Osteoblast (primary cell): ENCODE results near the gene ARHGAP40. TPM values are rescaled to one million over a fixed set of nuclear protein-coding genes. Genes with fewer than 3 reads are reported as not detected.

Experiments used
- DNase-seq: peaks from one replicate; pipeline ENCODE4 v3.0.0; 2011; ENCODE audit warnings: low spot score, mixed read lengths; ENCODE audit not compliant: insufficient read length; ENCODE audit errors: missing footprints
- H2AFZ ChIP-seq: 2 replicates; pipeline ENCODE4 v1.6.0; 2011; ENCODE audit warnings: mild to moderate bottlenecking, low read length
- H3K27ac ChIP-seq: 2 replicates; pipeline ENCODE4 v1.5.1; 2011; ENCODE audit warnings: mild to moderate bottlenecking, low read depth, low read length, moderate library complexity
- H3K27me3 ChIP-seq: 2 replicates; pipeline ENCODE4 v1.6.0; 2012; ENCODE audit warnings: mild to moderate bottlenecking, control low read depth, inconsistent platforms, low read length, moderate library complexity; ENCODE audit not compliant: insufficient read depth
- H3K36me3 ChIP-seq: 2 replicates; pipeline ENCODE4 v1.5.1; 2011; ENCODE audit warnings: mild to moderate bottlenecking, low read length, control low read depth, moderate library complexity; ENCODE audit not compliant: insufficient read depth
- H3K4me1 ChIP-seq: 2 replicates; pipeline ENCODE4 v1.5.1; 2011; ENCODE audit warnings: mild to moderate bottlenecking, low read length, control low read depth, moderate library complexity; ENCODE audit not compliant: insufficient read depth
- H3K4me2 ChIP-seq: 2 replicates; pipeline ENCODE4 v1.6.0; 2011; ENCODE audit warnings: mild to moderate bottlenecking, low read length; ENCODE audit not compliant: insufficient read depth
- H3K4me3 ChIP-seq: fragments of 200-600 bp; sonication (generic); 3 replicates; pipeline ENCODE4 v1.5.1; 2012; ENCODE audit warnings: mild to moderate bottlenecking, low read length, inconsistent platforms; ENCODE audit not compliant: insufficient read depth
- H3K79me2 ChIP-seq: 2 replicates; pipeline ENCODE4 v1.6.0; 2012; ENCODE audit warnings: mild to moderate bottlenecking, low read length, control low read depth, inconsistent platforms; ENCODE audit not compliant: insufficient read depth
- H3K9me3 ChIP-seq: 2 replicates; pipeline ENCODE4 v1.5.1; 2011; ENCODE audit warnings: low read depth, low read length, control low read depth
- H4K20me1 ChIP-seq: 2 replicates; pipeline ENCODE4 v1.6.0; 2012; ENCODE audit warnings: mild to moderate bottlenecking, low read length, control low read depth; ENCODE audit not compliant: insufficient read depth
- CTCF ChIP-seq: IDR thresholded peaks from 2 replicates; pipeline ENCODE4 v1.5.1; 2011; ENCODE audit warnings: mild to moderate bottlenecking, low read depth, low read length, moderate library complexity; ENCODE audit errors: extremely low read depth
- total RNA-seq: library from RNA; depleted of rRNA; stranded (reverse); fragments of >200 nt; gene quantifications from 2 replicates; pipeline ENCODE4 v1.2.3, GENCODE V29; 2012

ARHGAP40 gene
- total RNA-seq, 1 donor = not detected

GRCh38 chr20:38566036-38566598 is 35.5 kb upstream of the ARHGAP40 start:
- Histone ChIP-seq H3K27ac (no peak overlapping the region), H3K4me3 (no peak overlapping the region), H3K36me3 (peaks cover 43% of the 10 kb centered on the region), H3K79me2 (no peaks in the 10 kb centered on the region), H3K4me2 (no peak overlapping the region), H3K27me3 (no peaks in the 10 kb centered on the region), H3K9me3 (no peaks in the 10 kb centered on the region), H3K4me1 (no peaks in the 10 kb centered on the region), H2AFZ (no peak overlapping the region), H4K20me1 (no peaks in the 10 kb centered on the region)
- TF ChIP-seq CTCF = no peak
- no peak for DNase-seq

GRCh38 chr20:38569747-38570525 is 31.7 kb upstream of the ARHGAP40 start:
- Histone ChIP-seq H3K9me3 (no peaks in the 10 kb centered on the region), H4K20me1 (no peaks in the 10 kb centered on the region), H3K4me1 (no peaks in the 10 kb centered on the region), H3K36me3 (peaks cover 55% of the 10 kb centered on the region), H3K27ac (no peak overlapping the region), H2AFZ (no peak overlapping the region), H3K79me2 (no peaks in the 10 kb centered on the region), H3K4me2 (no peak overlapping the region), H3K27me3 (no peaks in the 10 kb centered on the region), H3K4me3 (no peak overlapping the region)
- no peak for DNase-seq
- no peak for TF ChIP-seq CTCF

GRCh38 chr20:38573413-38573812 is 28.2 kb upstream of the ARHGAP40 start:
- no peak overlapping the region for H3K27ac ChIP-seq
- no peak for TF ChIP-seq CTCF
- H3K79me2 ChIP-seq = no peaks in the 10 kb centered on the region
- H3K4me3 ChIP-seq = no peak overlapping the region
- no peaks in the 10 kb centered on the region for H3K4me1 ChIP-seq
- no peak for DNase-seq
- no peaks in the 10 kb centered on the region for H4K20me1 ChIP-seq
- no peaks in the 10 kb centered on the region for H3K9me3 ChIP-seq
- no peaks in the 10 kb centered on the region for H3K27me3 ChIP-seq
- no peak overlapping the region for H3K4me2 ChIP-seq
- no peak overlapping the region for H2AFZ ChIP-seq
- peaks cover 54% of the 10 kb centered on the region for H3K36me3 ChIP-seq

GRCh38 chr20:38579219-38579910 is 22.2 kb upstream of the ARHGAP40 start:
- H3K4me1 ChIP-seq = no peaks in the 10 kb centered on the region

More at GRCh38 chr20:38579219-38579910, 22.2 kb upstream of the ARHGAP40 start:
- Histone ChIP-seq H4K20me1 (no peaks in the 10 kb centered on the region), H3K4me2 (no peak overlapping the region), H3K36me3 (peaks cover 20% of the 10 kb centered on the region), H3K4me3 (no peak overlapping the region), H3K27me3 (peaks cover 9% of the 10 kb centered on the region), H3K9me3 (no peaks in the 10 kb centered on the region), H3K27ac (no peak overlapping the region), H3K79me2 (no peaks in the 10 kb centered on the region), H2AFZ (no peak overlapping the region)
- no peak for TF ChIP-seq CTCF
- DNase-seq = no peak
